ENCODE results near the gene TBC1D22A.
A peak's percentile ranks its signal among the peaks of the same experiment; 100 is the strongest.
"Not testable (repeated sequence)": the region's sequence is repeated elsewhere in the genome, so short reads cannot be mapped to it uniquely, and the experiment has no call there.

TBC1D22A gene

GRCh38 chr22:46773076-46773475 is 10.6 kb downstream of the TBC1D22A start:
- DNase-seq (ENCODE audit: low read depth in 1 of 2, low spot score in 1 of 2) = no peak

GRCh38 chr22:46774253-46774979 is 12.0 kb downstream of the TBC1D22A start:
- no peak for DNase-seq (ENCODE audit: low read depth in 1 of 2, low spot score in 1 of 2)

- no peak for DNase-seq (ENCODE audit: low read depth in 1 of 2, low spot score in 1 of 2)
Observed at GRCh38 chr22:46774980-46775849, 12.8 kb downstream of the TBC1D22A start.

DNA sequence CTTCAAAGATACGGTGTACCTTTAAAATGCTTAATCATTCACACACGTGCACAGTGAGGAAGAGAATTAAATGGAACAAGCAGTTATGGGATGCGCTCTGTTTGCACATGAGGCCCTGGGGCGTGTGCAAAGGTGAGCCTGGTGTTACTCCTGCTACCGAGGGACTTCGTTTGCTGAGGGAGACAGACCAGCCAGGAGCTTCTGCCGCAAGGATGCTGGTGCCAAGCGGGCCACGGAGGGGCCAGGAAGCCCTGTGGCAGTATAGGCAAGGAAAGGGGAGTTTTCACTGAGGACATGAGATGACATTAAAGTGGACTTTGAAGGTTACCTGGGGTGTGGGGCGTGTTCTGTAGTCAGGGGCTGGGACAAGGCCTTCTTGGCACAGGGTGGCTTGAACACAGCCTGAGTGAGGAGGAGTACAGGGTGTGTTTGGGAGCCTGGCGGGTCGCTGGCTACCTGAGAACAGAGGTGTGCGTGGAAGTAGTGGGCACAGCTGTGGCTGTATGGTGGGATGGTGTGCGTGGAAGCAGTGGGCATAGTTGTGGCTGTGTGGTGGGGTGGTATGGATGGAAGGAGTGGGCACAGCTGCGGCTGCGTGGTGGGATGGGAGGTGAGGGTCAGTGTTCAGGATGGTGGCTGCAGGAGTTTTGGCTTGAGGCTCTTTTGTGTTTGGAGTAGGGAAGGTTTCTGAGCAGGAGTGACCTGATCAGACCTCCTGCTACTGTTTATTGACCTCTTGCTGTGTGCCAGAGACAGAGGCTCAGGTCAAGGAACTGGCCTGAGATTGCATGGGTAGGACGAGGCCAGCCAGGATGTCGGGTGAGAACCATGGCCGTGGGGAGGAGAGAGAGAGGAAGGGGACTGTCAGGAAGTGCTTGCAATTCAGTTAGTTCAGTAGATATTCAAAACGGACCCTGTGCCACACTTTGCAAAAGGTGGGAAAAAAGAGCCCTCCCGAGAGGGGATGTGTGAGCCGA is 13.7 kb downstream of the TBC1D22A start:
- no peak for DNase-seq (ENCODE audit: low read depth in 1 of 2, low spot score in 1 of 2)

DNA sequence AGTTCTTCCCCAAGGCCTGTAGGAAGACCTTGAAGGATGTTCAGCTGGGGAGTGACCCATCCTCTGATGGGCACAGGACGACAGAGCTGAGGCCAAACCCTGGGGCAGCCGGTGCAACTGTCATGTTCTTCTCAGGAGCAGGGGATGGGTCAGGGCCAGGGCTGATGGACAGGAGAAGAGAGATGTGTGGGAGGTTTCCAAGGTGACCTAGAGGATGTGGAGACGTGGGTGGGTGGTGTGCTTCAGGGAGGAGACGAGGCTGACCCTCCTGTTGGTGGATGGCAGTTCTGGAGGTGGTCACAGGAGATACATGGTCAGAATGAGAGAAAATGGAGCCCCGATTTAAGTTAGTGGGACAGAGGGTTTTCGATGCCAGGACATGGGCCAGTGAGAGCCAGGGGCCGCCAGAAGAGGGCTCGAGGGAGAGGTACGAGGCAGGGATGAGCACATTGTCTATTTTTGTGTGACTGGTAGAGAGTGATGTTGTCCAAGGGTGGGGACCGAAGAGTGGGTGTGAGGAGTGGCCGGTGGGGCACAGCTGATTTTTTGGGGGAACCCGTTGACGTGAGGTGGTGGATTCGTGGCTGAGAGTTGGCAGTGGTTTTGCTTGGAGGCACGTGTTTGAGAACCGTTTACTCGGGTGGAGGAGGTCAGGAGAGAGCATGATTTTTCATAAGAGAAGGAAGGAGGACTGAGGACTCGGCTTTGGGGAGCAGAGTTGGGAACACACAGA is 14.6 kb downstream of the TBC1D22A start:
- DNase-seq (ENCODE audit: low read depth in 1 of 2, low spot score in 1 of 2) = no peak

DNA sequence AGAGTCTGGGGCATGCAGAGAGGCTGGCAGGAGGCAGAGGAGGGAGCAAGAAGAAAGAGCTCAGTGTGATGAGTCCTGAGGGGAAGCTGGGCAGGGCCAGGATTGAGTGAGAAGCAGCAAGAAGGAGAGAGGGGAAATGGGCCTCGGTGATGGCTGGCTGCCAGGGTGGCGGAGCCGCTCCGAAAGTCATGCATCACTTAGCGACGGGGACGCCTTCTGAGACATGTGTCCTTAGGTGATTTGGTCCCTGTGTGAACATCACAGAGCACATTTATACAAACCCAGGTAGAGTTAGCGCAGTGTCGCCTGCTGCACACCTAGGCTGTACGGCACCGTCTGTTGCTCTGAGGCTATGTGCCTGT is 15.1 kb downstream of the TBC1D22A start:
- DNase-seq (ENCODE audit: low read depth in 1 of 2, low spot score in 1 of 2) = peak in 1 of 2 donors; percentile 43

GRCh38 chr22:46779023-46779422 is 16.6 kb downstream of the TBC1D22A start:
- DNase-seq (ENCODE audit: low read depth in 1 of 2, low spot score in 1 of 2) = no peak

- no peak for DNase-seq (ENCODE audit: low read depth in 1 of 2, low spot score in 1 of 2)
Observed at GRCh38 chr22:46779651-46780050, 17.2 kb downstream of the TBC1D22A start.

GRCh38 chr22:46780453-46780852 is 18.0 kb downstream of the TBC1D22A start:
- DNase-seq (ENCODE audit: low read depth in 1 of 2, low spot score in 1 of 2) = no peak

DNA sequence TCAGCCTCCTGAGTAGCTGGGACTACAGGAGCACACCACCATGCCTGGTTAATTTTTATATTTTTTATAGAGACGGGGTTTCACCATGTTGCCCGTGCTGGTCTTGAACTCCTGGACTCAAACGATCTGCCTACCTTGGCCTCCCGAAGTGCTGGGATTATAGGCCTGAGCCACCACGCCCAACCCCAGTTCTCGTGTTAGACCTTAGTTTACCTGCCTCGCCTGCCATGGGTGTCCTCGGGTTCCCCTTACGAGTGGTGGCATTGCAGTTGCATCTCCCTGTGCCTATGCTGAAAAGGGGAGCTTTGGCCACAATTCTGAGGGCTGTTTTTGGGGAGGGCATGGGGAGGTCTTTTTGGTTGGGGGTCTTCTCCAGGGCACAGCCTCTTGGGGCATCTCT is 18.8 kb downstream of the TBC1D22A start:
- DNase-seq (ENCODE audit: low read depth in 1 of 2, low spot score in 1 of 2) = no peak

DNA sequence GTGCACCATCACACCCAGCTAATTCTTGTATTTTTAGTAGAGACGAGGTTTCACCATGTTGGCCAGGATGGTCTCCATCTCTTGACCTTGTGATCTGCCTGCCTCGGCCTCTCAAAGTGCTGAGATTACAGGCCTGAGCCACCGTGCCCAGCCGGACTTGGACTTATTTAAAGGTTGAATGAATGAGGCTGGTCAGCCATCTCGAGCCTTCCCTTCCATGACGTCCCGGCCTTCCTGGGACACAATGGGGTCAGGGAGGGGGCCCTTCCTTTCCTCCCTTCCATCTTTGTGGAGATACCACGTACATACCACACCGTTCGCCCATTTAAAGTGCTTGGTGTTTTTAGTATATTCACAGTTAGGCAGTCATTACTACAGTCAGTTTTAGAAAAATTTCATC is 19.8 kb downstream of the TBC1D22A start:
- not testable (repeated sequence) for DNase-seq (ENCODE audit: low read depth in 1 of 2, low spot score in 1 of 2)

GRCh38 chr22:46783721-46784120 is 21.3 kb downstream of the TBC1D22A start:
- no peak for DNase-seq (ENCODE audit: low read depth in 1 of 2, low spot score in 1 of 2)

- no peak for DNase-seq (ENCODE audit: low read depth in 1 of 2, low spot score in 1 of 2)
Observed at GRCh38 chr22:46788441-46789172, 26.2 kb downstream of the TBC1D22A start.

- no peak for DNase-seq (ENCODE audit: low read depth in 1 of 2, low spot score in 1 of 2)
Observed at GRCh38 chr22:46789992-46790391, 27.5 kb downstream of the TBC1D22A start.

DNA sequence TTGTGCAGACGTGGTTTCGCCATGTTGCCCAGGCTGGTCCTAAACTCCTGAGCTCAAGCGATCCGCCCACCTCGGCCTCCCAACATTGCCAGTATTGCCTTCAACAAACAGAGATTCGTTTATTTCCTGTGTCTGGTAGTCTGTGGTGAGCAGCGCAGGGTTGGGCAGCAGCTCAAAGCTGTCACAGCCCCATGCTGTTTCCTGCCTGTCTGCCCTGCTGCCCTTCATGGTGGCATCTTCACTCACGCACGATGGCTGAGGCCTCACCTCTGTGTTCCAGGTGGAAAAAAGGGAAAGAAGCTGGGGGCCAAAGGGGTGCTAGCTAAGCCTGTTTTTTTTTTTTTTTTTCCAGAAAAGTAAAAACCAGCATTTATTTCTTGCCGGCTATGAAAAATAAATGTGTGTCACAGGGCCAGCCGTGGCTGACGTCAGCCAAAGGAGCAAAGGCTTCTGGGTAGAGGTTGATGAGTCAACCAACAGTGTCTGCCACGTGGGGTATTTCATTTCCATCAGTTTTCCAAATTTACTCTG is 28.8 kb downstream of the TBC1D22A start:
- DNase-seq (ENCODE audit: low read depth in 1 of 2, low spot score in 1 of 2) = peak; percentile 48 to 66

GRCh38 chr22:46792061-46792796 is 29.8 kb downstream of the TBC1D22A start:
- no peak for DNase-seq (ENCODE audit: low read depth in 1 of 2, low spot score in 1 of 2)

DNA sequence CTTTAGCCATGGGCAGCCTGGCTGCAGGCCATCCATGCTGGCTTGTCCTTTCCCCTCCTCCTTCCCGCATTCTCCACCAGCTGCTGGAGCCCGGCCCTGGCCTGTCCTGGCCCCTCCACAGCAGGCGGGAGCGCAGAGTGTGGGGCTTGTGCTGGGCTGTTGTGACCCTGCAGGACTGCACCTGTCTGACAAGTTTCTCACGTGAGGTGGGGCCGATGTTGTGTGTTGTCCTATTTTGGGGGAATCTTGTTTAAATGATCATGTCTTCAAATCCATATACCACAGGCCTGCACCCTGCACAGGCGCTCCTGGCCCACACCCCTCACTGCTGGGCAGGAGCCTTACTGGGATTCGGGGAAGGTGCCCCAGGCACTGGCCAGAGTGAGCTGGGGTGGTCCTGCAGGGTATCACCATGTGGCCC is 30.4 kb downstream of the TBC1D22A start:
- no peak for DNase-seq (ENCODE audit: low read depth in 1 of 2, low spot score in 1 of 2)

- DNase-seq (ENCODE audit: low read depth in 1 of 2, low spot score in 1 of 2) = no peak
Observed at GRCh38 chr22:46793497-46793896, 31.0 kb downstream of the TBC1D22A start.

- DNase-seq (ENCODE audit: low read depth in 1 of 2, low spot score in 1 of 2) = no peak
Observed at GRCh38 chr22:46794067-46794466, 31.6 kb downstream of the TBC1D22A start.
